H1 (cell line): ENCODE results near the gene SBF1. TPM values are rescaled to one million over a fixed set of nuclear protein-coding genes. Genes with fewer than 3 reads are reported as not detected.
A peak's percentile ranks its signal among the peaks of the same experiment; 100 is the strongest.

Experiments
- CTCF ChIA-PET: fragments of 300-600 bp; sonication (Branson Sonifier 250); formaldehyde crosslinking; loops from one replicate; lab custom pipeline; 2021; ENCODE audit not compliant: partially characterized antibody; lab: Charles Lee
- POLR2A ChIA-PET: fragments of 300-600 bp; sonication (Branson Sonifier 250); formaldehyde crosslinking; loops from one replicate; lab custom pipeline; 2021; ENCODE audit warnings: inconsistent platforms; ENCODE audit not compliant: partially characterized antibody; lab: Charles Lee
- DNase-seq, 2 experiments: peaks; one replicate each; pipeline versions ENCODE4 v3.0.0 to v3.0.0-alpha.2; 2010 to 2022; ENCODE audit warnings: low spot score in 2 of 2, low read depth in 1 of 2, mixed read lengths in 1 of 2
- FAIRE-seq: peaks from 2 replicates; lab custom pipeline; 2011; peaks lifted over from hg19 to GRCh38; lab: Jason Lieb, UNC
- H2AFZ ChIP-seq: 2 replicates; pipeline ENCODE4 v1.8.1; 2012; ENCODE audit warnings: low read length, inconsistent platforms
- H2AK5ac ChIP-seq: 2 replicates; pipeline ENCODE4 v1.6.1; 2013; ENCODE audit warnings: low read depth, low read length
- H2BK120ac ChIP-seq: replicated peaks from 2 replicates; pipeline ENCODE3; 2013; ENCODE audit warnings: low read depth, low read length, inconsistent platforms
- H2BK12ac ChIP-seq: 2 replicates; pipeline ENCODE4 v1.6.1; 2013; ENCODE audit warnings: low read depth, low read length
- H2BK15ac ChIP-seq: 2 replicates; pipeline ENCODE4 v1.6.1; 2013; ENCODE audit warnings: low read length
- H2BK20ac ChIP-seq: 2 replicates; pipeline ENCODE4 v1.6.1; 2013; ENCODE audit warnings: low read length
- H2BK5ac ChIP-seq: 2 replicates; pipeline ENCODE4 v1.6.1; 2013; ENCODE audit warnings: low read depth, low read length
- H3K14ac ChIP-seq: 2 replicates; pipeline ENCODE4 v1.6.1; 2013; ENCODE audit warnings: inconsistent platforms; ENCODE audit not compliant: insufficient read length
- H3K18ac ChIP-seq: 2 replicates; pipeline ENCODE4 v1.6.1; 2013; ENCODE audit warnings: low read length; ENCODE audit errors: extremely low read depth
- H3K23ac ChIP-seq: 2 replicates; pipeline ENCODE4 v1.6.1; 2013; ENCODE audit warnings: inconsistent platforms; ENCODE audit not compliant: insufficient read length
- H3K23me2 ChIP-seq: 2 replicates; pipeline ENCODE4 v1.6.1; 2013; ENCODE audit warnings: low read depth, low read length
- H3K27ac ChIP-seq: 2 replicates; pipeline ENCODE4 v1.6.1; 2011; ENCODE audit warnings: low read depth, low read length, inconsistent platforms
- H3K27me3 ChIP-seq, 4 experiments: replicated peaks in 1 of 4; 1 replicate in 1 of 4; 2 replicates in 3 of 4; pipeline versions ENCODE4 v1.6.1 to v1.8.1; 2011 to 2013; ENCODE audit warnings: low read length in 3 of 4, mild to moderate bottlenecking in 3 of 4, inconsistent platforms in 2 of 4, mixed read lengths in 2 of 4, moderate library complexity in 1 of 4; ENCODE audit not compliant: control insufficient read depth in 3 of 4, insufficient read depth in 3 of 4; ENCODE audit errors: extremely low read depth in 1 of 4
- H3K36me3 ChIP-seq, 4 experiments: 2 replicates each; pipeline versions ENCODE4 v1.6.1 to v1.8.1; 2011 to 2013; ENCODE audit warnings: mild to moderate bottlenecking in 4 of 4, low read length in 3 of 4, moderate library complexity in 2 of 4, control low read depth in 1 of 4, inconsistent platforms in 1 of 4; ENCODE audit not compliant: insufficient read depth in 4 of 4, control insufficient read depth in 2 of 4
- H3K4ac ChIP-seq: replicated peaks from 2 replicates; pipeline ENCODE3; 2013; ENCODE audit warnings: low read length, low read depth, mixed read lengths, inconsistent platforms; ENCODE audit not compliant: insufficient read length
- H3K4me1 ChIP-seq, 4 experiments: replicated peaks in 1 of 4; 1 replicate in 1 of 4; 2 replicates in 3 of 4; pipeline versions ENCODE4 v1.6.1 to v1.8.1; 2011 to 2013; ENCODE audit warnings: low read length in 3 of 4, inconsistent platforms in 2 of 4, mixed read lengths in 1 of 4; ENCODE audit not compliant: insufficient read depth in 4 of 4, control insufficient read depth in 3 of 4
- H3K4me2 ChIP-seq, 2 experiments: 2 replicates each; pipeline versions ENCODE4 v1.6.1 to v1.8.1; 2011 to 2013; ENCODE audit warnings: low read depth in 2 of 2, low read length in 2 of 2, control low read depth in 1 of 2, inconsistent platforms in 1 of 2, mild to moderate bottlenecking in 1 of 2; ENCODE audit not compliant: insufficient read depth in 1 of 2
- H3K4me3 ChIP-seq, 4 experiments: fragments of 200-600, 300-600 bp in 1 of 4; sonication (generic), shearing (Covaris generic), sonication (Bioruptor Twin) in 1 of 4; 2 replicates each; pipeline versions ENCODE4 v1.5.1 to v1.8.1; 2011 to 2016; ENCODE audit warnings: low read length in 4 of 4, low read depth in 3 of 4, control low read depth in 2 of 4, inconsistent platforms in 2 of 4, mild to moderate bottlenecking in 2 of 4, mixed read lengths in 1 of 4, moderate library complexity in 1 of 4; ENCODE audit not compliant: insufficient read depth in 2 of 4; ENCODE audit errors: extremely low read depth in 1 of 4
- H3K56ac ChIP-seq: replicated peaks from 2 replicates; pipeline ENCODE3; 2013; ENCODE audit warnings: low read depth, mild to moderate bottlenecking, mixed read lengths, low read length, inconsistent platforms; ENCODE audit not compliant: insufficient read length
- H3K79me1 ChIP-seq: 2 replicates; pipeline ENCODE4 v1.6.1; 2013; ENCODE audit warnings: low read depth, low read length, control low read depth
- H3K79me2 ChIP-seq, 2 experiments: 2 replicates each; pipeline versions ENCODE4 v1.6.1 to v1.8.1; 2012 to 2013; ENCODE audit warnings: low read length in 2 of 2, mild to moderate bottlenecking in 2 of 2, inconsistent platforms in 1 of 2; ENCODE audit not compliant: insufficient read depth in 2 of 2, control insufficient read depth in 1 of 2
- H3K9ac ChIP-seq, 4 experiments: replicated peaks in 1 of 4; 1 replicate in 1 of 4; 2 replicates in 3 of 4; pipeline versions ENCODE4 v1.6.1 to v1.8.1; 2011 to 2013; ENCODE audit warnings: low read depth in 3 of 4, low read length in 3 of 4, control low read depth in 2 of 4, mild to moderate bottlenecking in 2 of 4, moderate library complexity in 2 of 4, inconsistent platforms in 1 of 4; ENCODE audit errors: extremely low read depth in 1 of 4
- H3K9me3 ChIP-seq, 2 experiments: 2 replicates each; pipeline versions ENCODE4 v1.6.1 to v1.8.1; 2012 to 2013; ENCODE audit warnings: mild to moderate bottlenecking in 2 of 2, moderate library complexity in 2 of 2, control low read depth in 1 of 2, inconsistent platforms in 1 of 2, low read depth in 1 of 2, low read length in 1 of 2, mixed read lengths in 1 of 2; ENCODE audit not compliant: insufficient read depth in 2 of 2
- H4K20me1 ChIP-seq, 2 experiments: replicated peaks in 1 of 2; 2 replicates each; pipeline versions ENCODE3 to v1.8.1; 2011 to 2013; ENCODE audit warnings: inconsistent platforms in 2 of 2, low read length in 2 of 2, mild to moderate bottlenecking in 1 of 2; ENCODE audit not compliant: insufficient read depth in 2 of 2, control insufficient read depth in 1 of 2
- H4K5ac ChIP-seq: 2 replicates; pipeline ENCODE4 v1.6.1; 2013; ENCODE audit warnings: low read length, low read depth, mixed read lengths, inconsistent platforms; ENCODE audit not compliant: insufficient read length
- H4K8ac ChIP-seq: 2 replicates; pipeline ENCODE4 v1.8.0; 2013; ENCODE audit warnings: mild to moderate bottlenecking, moderate library complexity, low read length, inconsistent platforms; ENCODE audit not compliant: insufficient read depth; ENCODE audit errors: extremely low read depth
- H4K91ac ChIP-seq: replicated peaks from 2 replicates; pipeline ENCODE3; 2013; ENCODE audit warnings: low read length, mixed read lengths, inconsistent platforms; ENCODE audit not compliant: insufficient read length
- CEBPB ChIP-seq: IDR thresholded peaks from 2 replicates; pipeline ENCODE4 v1.6.1; 2012; ENCODE audit warnings: low read depth, low read length
- CTBP2 ChIP-seq: IDR thresholded peaks from 2 replicates; pipeline ENCODE4 v1.7.0; 2011; ENCODE audit warnings: borderline replicate concordance, mild to moderate bottlenecking, moderate library complexity, mixed read lengths, low read length; ENCODE audit not compliant: insufficient read depth, insufficient read length
- FOSL1 ChIP-seq: IDR thresholded peaks from 2 replicates; pipeline ENCODE4 v1.6.1; 2011; ENCODE audit warnings: mild to moderate bottlenecking, low read depth, low read length, moderate library complexity; ENCODE audit not compliant: insufficient read depth
- NANOG ChIP-seq: IDR thresholded peaks from 2 replicates; pipeline ENCODE4 v1.6.1; 2011; ENCODE audit warnings: low read length, low read depth, mild to moderate bottlenecking, inconsistent platforms; ENCODE audit not compliant: insufficient read depth, poor library complexity, severe bottlenecking
- RNF2 ChIP-seq: fragments of 200-900, 300-1000 bp; sonication (generic); IDR thresholded peaks from 2 replicates; pipeline ENCODE4 v1.7.1; 2016; ENCODE audit warnings: borderline replicate concordance, low read depth, mild to moderate bottlenecking, antibody characterized with exemption, low read length; ENCODE audit not compliant: poor library complexity, severe bottlenecking; ENCODE audit errors: missing control alignments
- WGBS, 2 experiments: shearing (Covaris generic) in 1 of 2; methylation state at CpG; one replicate each; pipeline versions ENCODE4 v1.1.6 to v1.1.7; 2013 to 2015; ENCODE audit warnings: low lambda C conversion rate in 2 of 2, mixed read lengths in 2 of 2, inconsistent platforms in 1 of 2, low coverage in 1 of 2, missing lambda C conversion rate in 1 of 2; ENCODE audit not compliant: insufficient replicate concordance in 2 of 2, insufficient coverage in 1 of 2, insufficient read length in 1 of 2; ENCODE audit errors: extremely low coverage in 1 of 2, missing lambda C conversion rate in 1 of 2; 5-methylcytosine and 5-hydroxymethylcytosine counted together
- polyA plus RNA-seq, 7 experiments: library from polyadenylated mRNA; depleted of rRNA in 3 of 7; stranded (reverse) in 5 of 7; unstranded in 2 of 7; fragments of >200 nt in 5 of 7; fragments of 200-250 nt in 2 of 7; gene quantifications; 1 replicate in 5 of 7; 2 replicates in 1 of 7; 4 replicates in 1 of 7; pipeline versions ENCODE4 v1.2.1 to v1.2.3, GENCODE V29; 2011 to 2013; ENCODE audit warnings: missing spikeins in 2 of 7, mixed read lengths in 2 of 7
- total RNA-seq: library from RNA; stranded (reverse); fragmentation: NEBNext Ultra II Directional; extraction: Animal tissue kit (Norgen Biotek cat#: 25700); gene quantifications from 2 replicates; pipeline ENCODE4 v1.2.1, GENCODE V29; 2021

Gene SBF1
- total and polyA plus RNA-seq, 2 of the 8 experiments (the other 6 are each of a cell fraction or from before 2014, with no cell fraction given) = 29.1 to 71.5 TPM

GRCh38 chr22:50479721-50480120, 4.9 kb upstream of the SBF1 start:
- TF ChIP-seq NANOG = no peak
- no peak for TF ChIP-seq RNF2
- TF ChIP-seq CTBP2 = no peak
- no peak for TF ChIP-seq FOSL1
- no peak for TF ChIP-seq CEBPB
- Histone ChIP-seq H2BK120ac (no peak overlapping the region), H3K27me3 (peaks cover 1 to 22% (median 13%) of the 10 kb centered on the region in 4 experiments; a peak in 6 of 7 replicates), H2BK12ac (peak overlapping the region; percentile 12; the same call in 1 of the 2 replicates), H3K4me3 (no peak overlapping the region), H4K20me1 (peaks cover 0 to 3% of the 10 kb centered on the region in 2 experiments), H3K79me2 (no peaks in the 10 kb centered on the region), H3K4me2 (no peak overlapping the region), H3K36me3 (0 out of 8 replicates have a peak, but pooled peaks cover 0 to 2% (median 0%) of the 10 kb centered on the region in 4 experiments), H4K8ac (peak overlapping the region; percentile 28; the same call in 1 of the 2 replicates), H2AK5ac (no peak overlapping the region), H3K14ac (no peak overlapping the region), H3K18ac (no peak overlapping the region), H2BK5ac (no peak overlapping the region; the same call in 1 of the 2 replicates), H3K9me3 (no peaks in the 10 kb centered on the region), H2BK15ac (0 out of 2 replicates have a peak overlapping the region, but pooled peaks have one; percentile 34), H3K23me2 (peaks cover 7% of the 10 kb centered on the region; the same call in 1 of the 2 replicates), H3K27ac (no peak overlapping the region), H3K23ac (no peak overlapping the region), H3K4me1 (peaks cover 0 to 12% (median 5%) of the 10 kb centered on the region in 4 experiments; a peak in 5 of 7 replicates), H4K91ac (no peak overlapping the region), H2BK20ac (no peak overlapping the region), H3K4ac (no peak overlapping the region), H4K5ac (no peak overlapping the region), H3K79me1 (no peaks in the 10 kb centered on the region), H2AFZ (no peak overlapping the region), H3K9ac (no peak overlapping the region), H3K56ac (no peak overlapping the region)
- DNase-seq (no peak), FAIRE-seq (no peak)
- 89% methylated on average over 9 of the region's 11 CpGs; no CpG with 5 or more reads in 1 of the 2 experiments for WGBS, 2 experiments
- ChIA-PET CTCF (interaction anchor here (0.7 to 2.0 kb wide), 4 partner anchors 9 to 19 kb away, joined by 3 to 10 read pairs (median 4); no protein-coding TSS in a partner anchor), POLR2A (interaction anchor here (1.3 kb wide), 1 partner anchor 10 kb away, joined by 4 read pairs; no protein-coding TSS in a partner anchor)
